ENCODE measurements around the gene FAM228A. TPM values are rescaled to one million over a fixed set of nuclear protein-coding genes. Genes with fewer than 3 reads are reported as not detected.
"Not testable (repeated sequence)": the region's sequence is repeated elsewhere in the genome, so short reads cannot be mapped to it uniquely, and the experiment has no call there.

FAM228A gene
- total RNA-seq (2014; rRNA removed; shearing (Covaris generic); ENCODE audit: low replicate concordance): 0.25 TPM in 1 of 2 replicates, not detected in the other

- Histone ChIP-seq H2AFZ (ENCODE audit: low read length) (no peak within 1 kb of the TSS), H3K9ac (ENCODE audit: low read length) (no peak within 1 kb of the TSS), H3K27me3 (ENCODE audit: low read length) (no peaks in the 10 kb centered on the region), H3K4me2 (ENCODE audit: low read depth, low read length, poor library complexity, severe bottlenecking) (no peak within 1 kb of the TSS), H3K36me3 (ENCODE audit: insufficient read depth, low read length) (no peaks in the 10 kb centered on the region), H3K4me3 (ENCODE audit: low read length) (no peak within 1 kb of the TSS), H3K4me1 (ENCODE audit: low read length) (no peaks in the 10 kb centered on the region), H3K27ac (ENCODE audit: low read length) (no peak within 1 kb of the TSS), H3K9me3 (ENCODE audit: low read length) (no peaks in the 10 kb centered on the region), H3K9me2 (replicated peaks; ENCODE audit: insufficient read depth, low read length) (no peaks in the 10 kb centered on the region), H4K20me1 (ENCODE audit: insufficient read depth, low read depth, low read length) (no peaks in the 10 kb centered on the region), H3K79me2 (ENCODE audit: low read length) (no peaks in the 10 kb centered on the region)
- no peak for DNase-seq
Measured at GRCh38 chr2:24174851-24175277, at the start of gene FAM228A. TSS of gene FAM228A (plus strand) at chr2:24175053. CDS start at chr2:24175481, 428 bp downstream.

- Histone ChIP-seq H3K4me1 (ENCODE audit: low read length) (peaks cover 22% of the 10 kb centered on the region), H3K27me3 (ENCODE audit: low read length) (no peaks in the 10 kb centered on the region), H3K9me2 (replicated peaks; ENCODE audit: insufficient read depth, low read length) (no peaks in the 10 kb centered on the region), H3K36me3 (ENCODE audit: insufficient read depth, low read length) (no peaks in the 10 kb centered on the region), H3K9me3 (ENCODE audit: low read length) (no peaks in the 10 kb centered on the region), H3K79me2 (ENCODE audit: low read length) (no peaks in the 10 kb centered on the region), H3K27ac (ENCODE audit: low read length) (no peak overlapping the region), H3K4me2 (ENCODE audit: low read depth, low read length, poor library complexity, severe bottlenecking) (no peak overlapping the region), H2AFZ (ENCODE audit: low read length) (no peak overlapping the region), H3K9ac (ENCODE audit: low read length) (no peak overlapping the region), H3K4me3 (ENCODE audit: low read length) (no peak overlapping the region), H4K20me1 (ENCODE audit: insufficient read depth, low read depth, low read length) (no peaks in the 10 kb centered on the region)
- DNase-seq: peak; percentile 26
Measured at GRCh38 chr2:24125956-24126355, 48.9 kb upstream of the FAM228A start.

GRCh38 chr2:24132543-24132942 lies 42.3 kb upstream of the FAM228A start:
- Histone ChIP-seq H2AFZ (ENCODE audit: low read length) (no peak overlapping the region), H3K4me1 (ENCODE audit: low read length) (no peaks in the 10 kb centered on the region), H3K36me3 (ENCODE audit: insufficient read depth, low read length) (no peaks in the 10 kb centered on the region), H3K79me2 (ENCODE audit: low read length) (no peaks in the 10 kb centered on the region), H3K4me2 (ENCODE audit: low read depth, low read length, poor library complexity, severe bottlenecking) (no peak overlapping the region), H3K4me3 (ENCODE audit: low read length) (no peak overlapping the region), H3K27ac (ENCODE audit: low read length) (no peak overlapping the region), H3K9me2 (replicated peaks; ENCODE audit: insufficient read depth, low read length) (no peaks in the 10 kb centered on the region), H3K9ac (ENCODE audit: low read length) (no peak overlapping the region), H4K20me1 (ENCODE audit: insufficient read depth, low read depth, low read length) (no peaks in the 10 kb centered on the region), H3K9me3 (ENCODE audit: low read length) (no peaks in the 10 kb centered on the region), H3K27me3 (ENCODE audit: low read length) (no peaks in the 10 kb centered on the region)
- no peak for DNase-seq

GRCh38 chr2:24140305-24140704 lies 34.5 kb upstream of the FAM228A start:
- not testable (repeated sequence) for H3K36me3 ChIP-seq (ENCODE audit: insufficient read depth, low read length); H3K9ac ChIP-seq (ENCODE audit: low read length); H3K27ac ChIP-seq (ENCODE audit: low read length); H2AFZ ChIP-seq (ENCODE audit: low read length); DNase-seq; H3K4me3 ChIP-seq (ENCODE audit: low read length); H3K9me3 ChIP-seq (ENCODE audit: low read length); H3K4me1 ChIP-seq (ENCODE audit: low read length); H3K4me2 ChIP-seq (ENCODE audit: low read depth, low read length, poor library complexity, severe bottlenecking); H3K79me2 ChIP-seq (ENCODE audit: low read length); H3K9me2 ChIP-seq (replicated peaks; ENCODE audit: insufficient read depth, low read length); H4K20me1 ChIP-seq (ENCODE audit: insufficient read depth, low read depth, low read length); H3K27me3 ChIP-seq (ENCODE audit: low read length)

- Histone ChIP-seq H3K9ac (ENCODE audit: low read length) (no peak overlapping the region), H3K36me3 (ENCODE audit: insufficient read depth, low read length) (no peaks in the 10 kb centered on the region), H4K20me1 (ENCODE audit: insufficient read depth, low read depth, low read length) (no peaks in the 10 kb centered on the region), H3K27ac (ENCODE audit: low read length) (no peak overlapping the region), H3K4me1 (ENCODE audit: low read length) (no peaks in the 10 kb centered on the region), H3K4me2 (ENCODE audit: low read depth, low read length, poor library complexity, severe bottlenecking) (no peak overlapping the region), H3K27me3 (ENCODE audit: low read length) (no peaks in the 10 kb centered on the region), H3K79me2 (ENCODE audit: low read length) (no peaks in the 10 kb centered on the region), H3K9me2 (replicated peaks; ENCODE audit: insufficient read depth, low read length) (no peaks in the 10 kb centered on the region), H2AFZ (ENCODE audit: low read length) (no peak overlapping the region; the same call in 1 of the 2 replicates), H3K9me3 (ENCODE audit: low read length) (peaks cover 5% of the 10 kb centered on the region; the same call in 1 of the 2 replicates), H3K4me3 (ENCODE audit: low read length) (no peak overlapping the region)
- no peak for DNase-seq
Measured at GRCh38 chr2:24147364-24147763, 27.5 kb upstream of the FAM228A start.

- Histone ChIP-seq H3K79me2 (ENCODE audit: low read length) (no peaks in the 10 kb centered on the region), H3K9ac (ENCODE audit: low read length) (no peak overlapping the region), H3K4me2 (ENCODE audit: low read depth, low read length, poor library complexity, severe bottlenecking) (no peak overlapping the region), H2AFZ (ENCODE audit: low read length) (no peak overlapping the region), H4K20me1 (ENCODE audit: insufficient read depth, low read depth, low read length) (no peaks in the 10 kb centered on the region), H3K4me3 (ENCODE audit: low read length) (no peak overlapping the region), H3K27me3 (ENCODE audit: low read length) (no peaks in the 10 kb centered on the region), H3K9me2 (replicated peaks; ENCODE audit: insufficient read depth, low read length) (no peaks in the 10 kb centered on the region), H3K4me1 (ENCODE audit: low read length) (no peaks in the 10 kb centered on the region), H3K9me3 (ENCODE audit: low read length) (no peaks in the 10 kb centered on the region; the same call in 1 of the 2 replicates), H3K27ac (ENCODE audit: low read length) (no peak overlapping the region), H3K36me3 (ENCODE audit: insufficient read depth, low read length) (no peaks in the 10 kb centered on the region)
- DNase-seq: no peak
Measured at GRCh38 chr2:24152413-24153197, 22.2 kb upstream of the FAM228A start.

GRCh38 chr2:24153478-24153877 lies 21.4 kb upstream of the FAM228A start:
- H3K4me1 ChIP-seq (ENCODE audit: low read length): no peaks in the 10 kb centered on the region
- no peak for DNase-seq
- H3K27me3 ChIP-seq (ENCODE audit: low read length): no peaks in the 10 kb centered on the region
- H3K9me3 ChIP-seq (ENCODE audit: low read length): no peaks in the 10 kb centered on the region
- H3K36me3 ChIP-seq (ENCODE audit: insufficient read depth, low read length): no peaks in the 10 kb centered on the region
- no peaks in the 10 kb centered on the region for H3K79me2 ChIP-seq (ENCODE audit: low read length)
- no peaks in the 10 kb centered on the region for H3K9me2 ChIP-seq (replicated peaks; ENCODE audit: insufficient read depth, low read length)
- H3K4me2 ChIP-seq (ENCODE audit: low read depth, low read length, poor library complexity, severe bottlenecking): no peak overlapping the region
- H2AFZ ChIP-seq (ENCODE audit: low read length): no peak overlapping the region
- H3K9ac ChIP-seq (ENCODE audit: low read length): no peak overlapping the region
- H4K20me1 ChIP-seq (ENCODE audit: insufficient read depth, low read depth, low read length): no peaks in the 10 kb centered on the region
- H3K27ac ChIP-seq (ENCODE audit: low read length): no peak overlapping the region
- H3K4me3 ChIP-seq (ENCODE audit: low read length): no peak overlapping the region

GRCh38 chr2:24158131-24158530 lies 16.7 kb upstream of the FAM228A start:
- Histone ChIP-seq H3K36me3 (ENCODE audit: insufficient read depth, low read length) (no peaks in the 10 kb centered on the region), H4K20me1 (ENCODE audit: insufficient read depth, low read depth, low read length) (no peaks in the 10 kb centered on the region), H3K9ac (ENCODE audit: low read length) (no peak overlapping the region), H3K79me2 (ENCODE audit: low read length) (no peaks in the 10 kb centered on the region), H2AFZ (ENCODE audit: low read length) (no peak overlapping the region), H3K9me3 (ENCODE audit: low read length) (peaks cover 4% of the 10 kb centered on the region; the same call in 1 of the 2 replicates), H3K27ac (ENCODE audit: low read length) (no peak overlapping the region), H3K27me3 (ENCODE audit: low read length) (peaks cover 3% of the 10 kb centered on the region; the same call in 1 of the 2 replicates), H3K4me1 (ENCODE audit: low read length) (peaks cover 2% of the 10 kb centered on the region), H3K9me2 (replicated peaks; ENCODE audit: insufficient read depth, low read length) (no peaks in the 10 kb centered on the region), H3K4me3 (ENCODE audit: low read length) (no peak overlapping the region), H3K4me2 (ENCODE audit: low read depth, low read length, poor library complexity, severe bottlenecking) (no peak overlapping the region)
- DNase-seq: no peak
